DOHH2 (cell line): Measurements from ENCODE around the gene SERPINF2.

ENCODE experiments used
- H3F3A ChIP-seq: fragments of 200-600 bp; sonication (generic), shearing (Covaris generic); 2 replicates; pipeline ENCODE4 v1.6.0; 2016; ENCODE audit warnings: antibody characterized with exemption, mild to moderate bottlenecking; ENCODE audit not compliant: control insufficient read depth, insufficient read depth
- H3K27ac ChIP-seq: fragments of 200-600 bp; sonication (generic); 2 replicates; pipeline ENCODE4 v1.5.1; 2014; ENCODE audit warnings: low read depth, mild to moderate bottlenecking, low read length, moderate library complexity
- H3K27me3 ChIP-seq: fragments of 200-600 bp; sonication (generic); 2 replicates; pipeline ENCODE4 v1.6.1; 2014; ENCODE audit warnings: mild to moderate bottlenecking, low read length, mixed read lengths; ENCODE audit not compliant: control insufficient read depth
- H3K36me3 ChIP-seq: fragments of 200-600 bp; sonication (generic); 2 replicates; pipeline ENCODE4 v1.6.1; 2014; ENCODE audit warnings: mild to moderate bottlenecking, low read length, moderate library complexity, mixed read lengths; ENCODE audit not compliant: control insufficient read depth
- H3K4me1 ChIP-seq: fragments of 200-600 bp; sonication (generic); 2 replicates; pipeline ENCODE4 v1.6.1; 2014; ENCODE audit warnings: mild to moderate bottlenecking, low read length, mixed read lengths; ENCODE audit not compliant: control insufficient read depth
- H3K4me2 ChIP-seq: fragments of 200-600 bp; sonication (generic); 2 replicates; pipeline ENCODE4 v1.6.0; 2014; ENCODE audit warnings: mild to moderate bottlenecking, low read length, moderate library complexity
- H3K4me3 ChIP-seq: fragments of 200-600 bp; sonication (generic); 2 replicates; pipeline ENCODE4 v1.5.1; 2014; ENCODE audit warnings: mild to moderate bottlenecking, low read length, mixed read lengths
- H3K79me2 ChIP-seq: fragments of 200-600 bp; sonication (generic); 2 replicates; pipeline ENCODE4 v1.6.1; 2014; ENCODE audit warnings: mild to moderate bottlenecking, low read length, mixed read lengths; ENCODE audit not compliant: control insufficient read depth
- H3K9me2 ChIP-seq: fragments of 200-600 bp; sonication (generic); replicated peaks from 2 replicates; pipeline ENCODE4 v1.6.1; 2014; ENCODE audit warnings: mild to moderate bottlenecking, low read length, mixed read lengths; ENCODE audit not compliant: control insufficient read depth
- H3K9me3 ChIP-seq: fragments of 200-600 bp; sonication (generic); 2 replicates; pipeline ENCODE4 v1.6.1; 2014; ENCODE audit warnings: antibody characterized with exemption, low read length, mixed read lengths; ENCODE audit not compliant: control insufficient read depth, insufficient read depth
- H4K20me1 ChIP-seq: fragments of 200-600 bp; sonication (generic); 2 replicates; pipeline ENCODE4 v1.6.0; 2014; ENCODE audit warnings: low read depth, mild to moderate bottlenecking, antibody characterized with exemption, low read length, moderate library complexity; ENCODE audit not compliant: control insufficient read depth, insufficient read depth
- EZH2phosphoT487 ChIP-seq: fragments of 200-600 bp; sonication (generic); IDR thresholded peaks from 2 replicates; pipeline ENCODE4 v1.6.1; 2017; ENCODE audit warnings: borderline replicate concordance, mild to moderate bottlenecking, antibody characterized with exemption, low read length, moderate library complexity, mixed read lengths
- TF ChIP-seq, protein P1 (sequence below): fragments of 200-600 bp; sonication (generic); IDR thresholded peaks from one replicate; pipeline ENCODE4 v1.5.1; 2014; ENCODE audit warnings: antibody characterized with exemption, mild to moderate bottlenecking, low read depth, low read length; ENCODE audit not compliant: poor library complexity, severe bottlenecking

The SERPINF2 gene

DNA sequence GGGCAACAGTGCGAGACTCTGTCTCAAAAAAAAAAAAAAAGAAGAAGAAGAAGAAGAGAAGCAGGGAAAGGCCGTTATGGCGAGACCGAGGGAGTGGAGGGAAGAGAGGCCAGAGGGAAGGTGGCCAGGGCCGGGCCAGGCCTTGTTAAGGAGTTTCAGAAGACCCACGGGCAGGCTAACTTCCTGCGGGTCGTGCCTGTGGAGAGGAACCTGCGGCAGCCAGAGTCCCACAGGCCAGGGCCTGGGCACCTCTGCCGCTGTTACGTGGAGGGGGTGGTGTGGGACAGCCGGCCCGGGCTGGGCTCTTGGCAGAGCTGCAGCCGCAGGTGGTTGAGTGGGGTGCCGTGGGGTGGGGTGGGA is 12.7 kb upstream of the SERPINF2 start:
- peaks cover 65% of the 10 kb centered on the region for H3K36me3 ChIP-seq
- H3K4me1 ChIP-seq, result peaks cover 96% of the 10 kb centered on the region
- no peaks in the 10 kb centered on the region for H3K27me3 ChIP-seq
- TF ChIP-seq EZH2phosphoT487, result no peak
- TF ChIP-seq, protein P1, sequence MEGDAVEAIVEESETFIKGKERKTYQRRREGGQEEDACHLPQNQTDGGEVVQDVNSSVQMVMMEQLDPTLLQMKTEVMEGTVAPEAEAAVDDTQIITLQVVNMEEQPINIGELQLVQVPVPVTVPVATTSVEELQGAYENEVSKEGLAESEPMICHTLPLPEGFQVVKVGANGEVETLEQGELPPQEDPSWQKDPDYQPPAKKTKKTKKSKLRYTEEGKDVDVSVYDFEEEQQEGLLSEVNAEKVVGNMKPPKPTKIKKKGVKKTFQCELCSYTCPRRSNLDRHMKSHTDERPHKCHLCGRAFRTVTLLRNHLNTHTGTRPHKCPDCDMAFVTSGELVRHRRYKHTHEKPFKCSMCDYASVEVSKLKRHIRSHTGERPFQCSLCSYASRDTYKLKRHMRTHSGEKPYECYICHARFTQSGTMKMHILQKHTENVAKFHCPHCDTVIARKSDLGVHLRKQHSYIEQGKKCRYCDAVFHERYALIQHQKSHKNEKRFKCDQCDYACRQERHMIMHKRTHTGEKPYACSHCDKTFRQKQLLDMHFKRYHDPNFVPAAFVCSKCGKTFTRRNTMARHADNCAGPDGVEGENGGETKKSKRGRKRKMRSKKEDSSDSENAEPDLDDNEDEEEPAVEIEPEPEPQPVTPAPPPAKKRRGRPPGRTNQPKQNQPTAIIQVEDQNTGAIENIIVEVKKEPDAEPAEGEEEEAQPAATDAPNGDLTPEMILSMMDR, result no peak
- peak overlapping the region; percentile 61 for H3K4me2 ChIP-seq
- no peaks in the 10 kb centered on the region for H4K20me1 ChIP-seq
- H3F3A ChIP-seq, result peaks cover 23% of the 10 kb centered on the region
- peaks cover 69% of the 10 kb centered on the region for H3K79me2 ChIP-seq
- H3K9me3 ChIP-seq, result no peaks in the 10 kb centered on the region
- H3K9me2 ChIP-seq, result no peaks in the 10 kb centered on the region
- H3K27ac ChIP-seq, result peak overlapping the region; percentile 99
- H3K4me3 ChIP-seq, result peak overlapping the region; percentile 68

DNA sequence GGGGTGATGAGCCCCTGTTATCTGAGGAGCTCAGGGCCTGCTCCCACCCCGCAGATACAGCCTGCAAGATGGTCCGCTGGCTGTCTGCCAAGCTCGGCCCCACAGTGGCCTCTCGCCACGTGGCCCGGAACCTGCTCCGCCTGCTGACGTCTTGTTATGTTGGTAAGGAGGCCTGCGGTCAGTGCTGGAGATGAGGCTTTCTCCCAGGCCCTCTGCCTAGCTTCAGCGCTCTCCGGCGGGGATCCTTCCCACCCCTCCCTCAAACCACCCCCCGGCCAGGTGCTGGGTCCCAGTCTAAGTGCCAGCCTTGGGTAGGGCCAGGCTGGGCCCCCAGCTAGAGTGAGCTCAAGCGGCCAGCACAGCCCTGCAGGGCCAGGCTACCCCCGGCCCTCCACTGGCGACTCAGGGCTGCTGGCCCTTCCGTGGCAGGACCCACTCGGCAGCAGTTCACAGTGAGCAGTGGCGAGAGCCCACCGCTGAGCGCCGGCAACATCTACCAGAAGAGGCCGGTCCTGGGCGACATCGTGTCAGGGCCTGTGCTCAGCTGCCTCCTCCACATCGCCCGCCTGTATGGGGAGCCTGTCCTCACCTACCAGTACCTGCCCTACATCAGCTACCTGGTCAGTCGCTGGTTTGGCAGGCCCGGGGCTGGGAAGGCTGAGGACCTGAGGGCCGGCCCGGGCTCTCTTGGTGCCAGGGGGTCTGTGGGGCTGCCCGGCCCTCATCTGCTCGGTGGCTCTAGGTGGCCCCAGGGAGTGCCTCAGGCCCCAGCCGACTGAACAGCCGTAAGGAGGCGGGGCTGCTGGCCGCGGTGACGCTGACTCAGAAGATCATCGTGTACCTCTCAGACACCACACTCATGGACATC is 12.1 kb upstream of the SERPINF2 start:
- Histone ChIP-seq H3K27ac (peak overlapping the region; percentile 99), H3F3A (peaks cover 23% of the 10 kb centered on the region), H3K79me2 (peaks cover 67% of the 10 kb centered on the region), H3K4me1 (peaks cover 97% of the 10 kb centered on the region), H3K36me3 (peaks cover 64% of the 10 kb centered on the region), H3K9me3 (no peaks in the 10 kb centered on the region), H3K4me3 (peak overlapping the region; percentile 68), H3K27me3 (no peaks in the 10 kb centered on the region), H4K20me1 (no peaks in the 10 kb centered on the region), H3K9me2 (no peaks in the 10 kb centered on the region), H3K4me2 (peak overlapping the region; percentile 61)
- TF ChIP-seq, protein P1, result no peak
- TF ChIP-seq EZH2phosphoT487, result no peak

DNA sequence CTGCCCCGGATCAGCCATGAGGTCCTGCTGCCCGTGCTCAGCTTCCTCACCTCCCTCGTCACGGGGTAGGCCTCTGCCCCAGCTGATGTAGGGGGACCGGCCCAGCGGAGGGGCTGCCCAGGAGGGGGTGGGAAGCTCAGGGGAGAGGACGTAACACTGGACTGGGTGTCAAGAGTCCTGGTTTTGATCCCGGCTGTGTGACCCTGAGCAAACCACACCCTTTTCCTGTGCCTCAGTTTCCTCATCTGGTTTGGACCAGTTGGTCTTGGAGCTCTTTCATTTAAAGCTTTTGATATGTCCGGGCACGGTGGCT is 11.5 kb upstream of the SERPINF2 start:
- Histone ChIP-seq H3K4me2 (peak overlapping the region; percentile 61), H3K27ac (peak overlapping the region; percentile 99), H3K9me2 (no peaks in the 10 kb centered on the region), H3K79me2 (peaks cover 63% of the 10 kb centered on the region), H3K9me3 (no peaks in the 10 kb centered on the region), H3K36me3 (peaks cover 62% of the 10 kb centered on the region), H4K20me1 (no peaks in the 10 kb centered on the region), H3K4me1 (peaks cover 97% of the 10 kb centered on the region), H3K4me3 (peak overlapping the region; percentile 68; the same call in 1 of the 2 replicates), H3K27me3 (no peaks in the 10 kb centered on the region), H3F3A (peaks cover 23% of the 10 kb centered on the region)
- no peak for TF ChIP-seq EZH2phosphoT487
- TF ChIP-seq, protein P1, result no peak
